HUES48 (cell line): ENCODE results near the gene UBL4B.

ENCODE experiments used
- H3K27ac ChIP-seq: one replicate; pipeline ENCODE4 v1.7.0; 2013; ENCODE audit warnings: low read depth, low read length, inconsistent platforms
- H3K27me3 ChIP-seq: 2 replicates; pipeline ENCODE4 v1.6.1; 2013; ENCODE audit warnings: mild to moderate bottlenecking, low read length; ENCODE audit not compliant: control insufficient read depth, insufficient read depth
- H3K36me3 ChIP-seq: 2 replicates; pipeline ENCODE4 v1.6.1; 2013; ENCODE audit warnings: low read length; ENCODE audit not compliant: control insufficient read depth, insufficient read depth
- H3K4me1 ChIP-seq: 2 replicates; pipeline ENCODE4 v1.6.1; 2013; ENCODE audit warnings: mild to moderate bottlenecking, low read length; ENCODE audit not compliant: control insufficient read depth, insufficient read depth
- H3K4me3 ChIP-seq: 2 replicates; pipeline ENCODE4 v1.5.1; 2013; ENCODE audit warnings: mild to moderate bottlenecking, low read depth, low read length
- H3K9ac ChIP-seq: 2 replicates; pipeline ENCODE4 v1.6.1; 2013; ENCODE audit warnings: mild to moderate bottlenecking, low read depth, low read length, moderate library complexity
- H3K9me3 ChIP-seq: 2 replicates; pipeline ENCODE4 v1.6.1; 2013; ENCODE audit warnings: low read length; ENCODE audit not compliant: control insufficient read depth, insufficient read depth

The UBL4B gene

DNA sequence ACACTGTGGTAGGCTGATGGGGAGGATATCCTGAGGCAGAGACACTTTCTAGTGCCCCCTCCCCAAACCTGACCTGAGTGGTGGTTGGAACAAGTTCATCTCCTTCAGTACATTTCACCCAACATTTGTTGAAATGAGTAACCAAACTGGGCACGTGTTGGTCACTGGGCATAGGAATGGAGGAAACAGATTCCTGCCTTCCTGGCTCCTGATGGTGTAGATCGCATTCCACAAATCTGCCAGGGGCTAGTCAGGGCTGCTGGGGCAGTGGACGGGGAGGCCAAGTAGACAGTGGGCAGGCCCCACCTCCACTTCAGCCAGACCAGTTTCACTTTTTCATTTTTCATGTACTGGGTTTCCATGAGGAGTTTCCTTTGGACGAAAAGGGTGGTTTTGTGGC is 25.3 kb upstream of the UBL4B start:
- Histone ChIP-seq H3K27me3 (peaks cover 66% of the 10 kb centered on the region), H3K9me3 (no peaks in the 10 kb centered on the region), H3K4me1 (peaks cover 10% of the 10 kb centered on the region), H3K36me3 (no peaks in the 10 kb centered on the region), H3K4me3 (no peak overlapping the region), H3K9ac (no peak overlapping the region), H3K27ac (no peak overlapping the region)

GRCh38 chr1:110087812-110088738 is 24.2 kb upstream of the UBL4B start:
- Histone ChIP-seq H3K27me3 (peaks cover 64% of the 10 kb centered on the region), H3K9ac (no peak overlapping the region), H3K36me3 (no peaks in the 10 kb centered on the region), H3K4me1 (peaks cover 10% of the 10 kb centered on the region; the same call in 1 of the 2 replicates), H3K4me3 (no peak overlapping the region), H3K9me3 (no peaks in the 10 kb centered on the region), H3K27ac (no peak overlapping the region)

DNA sequence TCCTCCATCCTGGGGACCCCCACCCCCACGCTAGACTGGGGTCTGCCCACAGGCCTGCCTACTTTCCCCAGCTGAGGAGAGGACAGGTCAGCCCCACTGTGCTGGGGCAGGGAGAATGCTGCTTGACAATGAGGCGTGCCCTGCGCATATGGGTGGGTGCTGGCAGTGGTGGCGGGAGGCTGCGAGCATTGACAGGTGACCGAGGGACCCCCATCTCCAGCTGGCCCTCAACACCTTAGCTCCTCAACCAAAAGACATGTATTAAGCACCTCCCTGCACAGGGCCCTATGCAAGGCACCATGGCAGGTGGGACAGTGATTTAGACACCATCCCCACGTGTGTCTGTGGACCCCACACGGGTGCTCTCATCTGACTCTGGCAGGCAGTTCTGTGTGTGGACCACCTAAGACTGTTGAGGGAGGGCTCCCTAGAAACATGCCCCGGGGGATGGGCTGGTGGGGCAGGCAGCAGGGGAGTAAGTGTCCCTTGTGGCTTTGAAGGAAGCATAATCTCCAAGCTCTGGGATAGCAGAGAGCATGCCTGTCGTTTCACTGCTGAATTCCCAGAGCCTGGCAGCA is 23.4 kb upstream of the UBL4B start:
- no peak overlapping the region for H3K4me3 ChIP-seq
- H3K9ac ChIP-seq: no peak overlapping the region
- no peak overlapping the region for H3K27ac ChIP-seq
- H3K9me3 ChIP-seq: no peaks in the 10 kb centered on the region
- peaks cover 10% of the 10 kb centered on the region; the same call in 1 of the 2 replicates for H3K4me1 ChIP-seq
- peaks cover 57% of the 10 kb centered on the region for H3K27me3 ChIP-seq
- no peaks in the 10 kb centered on the region for H3K36me3 ChIP-seq

- Histone ChIP-seq H3K9ac (no peak overlapping the region), H3K27me3 (peaks cover 48% of the 10 kb centered on the region), H3K27ac (no peak overlapping the region), H3K9me3 (no peaks in the 10 kb centered on the region), H3K4me3 (no peak overlapping the region), H3K4me1 (peaks cover 9% of the 10 kb centered on the region; the same call in 1 of the 2 replicates), H3K36me3 (no peaks in the 10 kb centered on the region)
Measured at GRCh38 chr1:110089561-110090275, 22.5 kb upstream of the UBL4B start.

- H3K9ac ChIP-seq: no peak overlapping the region
- H3K4me3 ChIP-seq: no peak overlapping the region
- H3K4me1 ChIP-seq: peaks cover 5% of the 10 kb centered on the region; the same call in 1 of the 2 replicates
- no peaks in the 10 kb centered on the region for H3K36me3 ChIP-seq
- H3K9me3 ChIP-seq: no peaks in the 10 kb centered on the region
- no peak overlapping the region for H3K27ac ChIP-seq
- H3K27me3 ChIP-seq: peaks cover 32% of the 10 kb centered on the region
Measured at GRCh38 chr1:110091381-110091780, 20.9 kb upstream of the UBL4B start.

DNA sequence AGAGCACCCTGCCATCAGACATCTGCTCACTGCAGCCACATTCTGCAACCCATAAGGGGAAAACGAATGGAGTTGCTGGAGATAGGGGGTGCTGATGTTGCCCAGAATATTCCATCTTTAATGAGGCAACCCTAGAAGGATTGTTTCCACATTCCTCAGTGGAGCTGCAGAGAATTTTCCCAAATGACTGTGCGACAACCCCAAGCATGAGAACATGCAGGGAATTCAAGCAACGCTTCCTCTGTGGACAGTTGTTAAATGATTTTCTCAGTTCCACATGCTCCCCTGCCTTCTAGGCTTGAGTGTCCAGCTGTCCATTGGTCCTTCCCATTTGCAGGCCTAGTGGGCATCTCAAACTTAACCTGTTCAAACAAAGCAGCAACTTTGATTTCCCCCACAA is 20.5 kb upstream of the UBL4B start:
- Histone ChIP-seq H3K9ac (no peak overlapping the region), H3K27me3 (peaks cover 27% of the 10 kb centered on the region), H3K4me1 (peaks cover 5% of the 10 kb centered on the region; the same call in 1 of the 2 replicates), H3K36me3 (no peaks in the 10 kb centered on the region), H3K9me3 (no peaks in the 10 kb centered on the region), H3K4me3 (no peak overlapping the region), H3K27ac (no peak overlapping the region)

DNA sequence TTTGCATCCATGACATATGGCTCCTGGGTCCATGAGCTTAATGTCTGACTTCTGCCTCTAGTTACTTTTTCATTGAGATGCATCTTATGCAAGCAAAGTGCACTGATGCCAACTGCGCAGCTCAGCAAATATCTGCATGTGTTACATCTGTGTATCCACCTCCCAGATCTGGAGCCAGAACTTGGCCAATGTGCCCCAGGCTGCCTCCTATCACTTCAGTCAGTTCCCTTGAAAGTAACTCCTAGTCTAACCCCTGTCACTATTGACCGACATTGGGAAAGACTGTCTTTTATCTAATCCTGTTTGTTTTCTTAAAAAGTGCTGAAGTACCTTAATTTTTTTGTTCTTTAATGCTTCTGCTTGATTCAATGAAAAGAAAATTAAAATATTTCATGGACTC is 19.3 kb upstream of the UBL4B start:
- Histone ChIP-seq H3K4me1 (peaks cover 5% of the 10 kb centered on the region; the same call in 1 of the 2 replicates), H3K27ac (no peak overlapping the region), H3K36me3 (no peaks in the 10 kb centered on the region), H3K27me3 (peaks cover 15% of the 10 kb centered on the region), H3K9ac (no peak overlapping the region), H3K9me3 (no peaks in the 10 kb centered on the region), H3K4me3 (no peak overlapping the region)

GRCh38 chr1:110094931-110095654 is 17.1 kb upstream of the UBL4B start:
- H3K9ac ChIP-seq: no peak overlapping the region
- peaks cover 12% of the 10 kb centered on the region; the same call in 1 of the 2 replicates for H3K27me3 ChIP-seq
- H3K9me3 ChIP-seq: no peaks in the 10 kb centered on the region
- H3K4me1 ChIP-seq: no peaks in the 10 kb centered on the region
- no peak overlapping the region for H3K4me3 ChIP-seq
- H3K36me3 ChIP-seq: no peaks in the 10 kb centered on the region
- H3K27ac ChIP-seq: no peak overlapping the region

DNA sequence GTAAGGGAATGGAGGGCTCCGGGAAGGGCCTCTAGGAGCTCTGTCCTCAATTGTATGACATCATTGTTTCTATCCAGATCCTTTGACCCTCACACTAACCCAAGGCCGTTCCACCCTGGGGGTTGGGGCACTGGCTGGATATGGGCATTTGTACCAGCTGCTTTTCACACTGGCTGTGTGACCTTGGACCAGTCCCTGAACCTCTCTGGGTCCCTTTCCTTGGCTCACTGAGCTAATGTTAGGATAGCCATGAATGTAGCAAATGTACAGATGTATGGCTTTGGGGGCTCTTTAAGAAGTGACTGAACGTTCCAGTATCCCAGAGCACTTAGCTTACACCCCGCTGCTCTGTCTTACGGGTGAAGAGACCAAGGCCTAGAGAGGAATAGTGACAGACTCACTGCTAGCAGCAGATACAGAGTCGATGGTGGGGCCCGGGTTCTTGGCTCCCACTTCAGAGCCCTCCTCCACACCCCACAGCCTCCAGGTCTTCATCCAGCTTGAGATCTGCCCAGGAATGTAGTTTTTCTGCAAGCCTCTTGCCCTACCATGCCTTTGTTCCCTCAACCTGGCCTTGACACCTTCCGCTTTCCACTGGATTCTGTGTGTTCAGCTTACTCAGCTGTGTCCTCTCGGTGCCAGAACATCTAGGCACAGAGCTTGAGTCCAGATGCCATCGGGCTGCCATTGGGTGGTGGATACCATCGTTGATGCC is 14.6 kb upstream of the UBL4B start:
- H3K27me3 ChIP-seq: peaks cover 3% of the 10 kb centered on the region; the same call in 1 of the 2 replicates
- H3K36me3 ChIP-seq: no peaks in the 10 kb centered on the region
- H3K9ac ChIP-seq: no peak overlapping the region
- no peaks in the 10 kb centered on the region for H3K9me3 ChIP-seq
- no peak overlapping the region for H3K4me3 ChIP-seq
- H3K4me1 ChIP-seq: no peaks in the 10 kb centered on the region
- H3K27ac ChIP-seq: no peak overlapping the region
